HL-60 (cell line): ENCODE results near the gene CHSY1.

ENCODE experiments used
- DNase-seq, 2 experiments: peaks; one replicate each; pipeline ENCODE4 v3.0.0-alpha.2; 2010 to 2020; ENCODE audit warnings: low read depth in 1 of 2, low spot score in 1 of 2
- H3K27ac ChIP-seq: fragments of 250-450 bp; sonication (Bioruptor Pico); replicated peaks from 2 replicates; pipeline ENCODE4 v1.5.1; 2020; ENCODE audit warnings: mild to moderate bottlenecking, moderate library complexity
- H3K27me3 ChIP-seq: fragments of 250-450 bp; sonication (Bioruptor Pico); 2 replicates; pipeline ENCODE4 v1.5.1; 2021; ENCODE audit warnings: mild to moderate bottlenecking, moderate library complexity; ENCODE audit not compliant: insufficient read depth, poor library complexity, severe bottlenecking
- H3K4me3 ChIP-seq: replicated peaks from 2 replicates; pipeline ENCODE4 v1.5.1; 2011; ENCODE audit warnings: mild to moderate bottlenecking, control low read depth, low read length; ENCODE audit not compliant: insufficient read depth
- CTCF ChIP-seq: IDR thresholded peaks from one replicate; pipeline ENCODE4 v1.5.1; 2011; ENCODE audit warnings: low read length, control low read depth, inconsistent platforms; ENCODE audit not compliant: insufficient read depth
- GABPA ChIP-seq: IDR thresholded peaks from 2 replicates; pipeline ENCODE4 v1.6.1; 2012; ENCODE audit warnings: low read depth
- POLR2AphosphoS5 ChIP-seq: IDR thresholded peaks from 2 replicates; pipeline ENCODE4 v1.6.1; 2012; ENCODE audit warnings: low read depth
- SPI1 ChIP-seq: IDR thresholded peaks from 2 replicates; pipeline ENCODE4 v1.6.1; 2012; ENCODE audit warnings: low read depth, mild to moderate bottlenecking, borderline replicate concordance
- TF ChIP-seq, protein P1 (sequence below): IDR thresholded peaks from 2 replicates; pipeline ENCODE4 v1.6.1; 2012; ENCODE audit warnings: low read depth; ENCODE audit not compliant: insufficient replicate concordance

Gene CHSY1

DNA sequence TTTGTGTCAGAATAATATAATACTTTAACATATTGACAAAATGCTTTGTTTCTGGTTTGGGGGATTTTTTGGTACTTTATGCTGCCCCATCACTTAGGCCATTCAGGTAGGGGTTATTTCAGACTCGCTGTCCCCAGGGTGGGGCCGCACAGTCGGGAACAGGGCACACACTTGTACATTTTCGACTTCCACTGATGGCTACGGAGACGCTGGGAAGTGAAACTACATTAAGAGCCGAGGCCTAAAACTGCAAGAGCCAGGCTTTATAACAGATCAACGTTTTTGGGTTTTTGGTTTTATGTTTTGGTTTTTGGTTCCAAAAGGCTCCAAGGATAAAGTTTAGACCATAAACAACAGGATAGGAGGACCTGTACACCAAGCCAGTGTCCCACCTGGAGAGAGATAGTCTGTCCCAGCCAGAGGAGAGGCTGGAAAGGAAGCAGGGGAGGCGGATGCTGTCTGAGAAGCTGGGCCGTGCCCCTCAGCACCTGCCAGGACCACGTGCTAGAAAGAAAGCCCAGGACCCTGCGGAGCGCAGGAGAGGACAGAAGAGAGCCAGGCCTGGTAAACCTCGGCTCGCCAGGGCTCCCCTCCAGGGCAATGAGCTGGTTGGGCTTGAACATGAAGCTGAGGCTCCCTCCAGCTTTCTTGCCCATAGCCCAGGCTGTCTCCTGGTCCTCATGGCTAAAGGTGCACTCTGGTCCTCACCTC lies 111.7 kb downstream of the CHSY1 start:
- TF ChIP-seq, protein P1, sequence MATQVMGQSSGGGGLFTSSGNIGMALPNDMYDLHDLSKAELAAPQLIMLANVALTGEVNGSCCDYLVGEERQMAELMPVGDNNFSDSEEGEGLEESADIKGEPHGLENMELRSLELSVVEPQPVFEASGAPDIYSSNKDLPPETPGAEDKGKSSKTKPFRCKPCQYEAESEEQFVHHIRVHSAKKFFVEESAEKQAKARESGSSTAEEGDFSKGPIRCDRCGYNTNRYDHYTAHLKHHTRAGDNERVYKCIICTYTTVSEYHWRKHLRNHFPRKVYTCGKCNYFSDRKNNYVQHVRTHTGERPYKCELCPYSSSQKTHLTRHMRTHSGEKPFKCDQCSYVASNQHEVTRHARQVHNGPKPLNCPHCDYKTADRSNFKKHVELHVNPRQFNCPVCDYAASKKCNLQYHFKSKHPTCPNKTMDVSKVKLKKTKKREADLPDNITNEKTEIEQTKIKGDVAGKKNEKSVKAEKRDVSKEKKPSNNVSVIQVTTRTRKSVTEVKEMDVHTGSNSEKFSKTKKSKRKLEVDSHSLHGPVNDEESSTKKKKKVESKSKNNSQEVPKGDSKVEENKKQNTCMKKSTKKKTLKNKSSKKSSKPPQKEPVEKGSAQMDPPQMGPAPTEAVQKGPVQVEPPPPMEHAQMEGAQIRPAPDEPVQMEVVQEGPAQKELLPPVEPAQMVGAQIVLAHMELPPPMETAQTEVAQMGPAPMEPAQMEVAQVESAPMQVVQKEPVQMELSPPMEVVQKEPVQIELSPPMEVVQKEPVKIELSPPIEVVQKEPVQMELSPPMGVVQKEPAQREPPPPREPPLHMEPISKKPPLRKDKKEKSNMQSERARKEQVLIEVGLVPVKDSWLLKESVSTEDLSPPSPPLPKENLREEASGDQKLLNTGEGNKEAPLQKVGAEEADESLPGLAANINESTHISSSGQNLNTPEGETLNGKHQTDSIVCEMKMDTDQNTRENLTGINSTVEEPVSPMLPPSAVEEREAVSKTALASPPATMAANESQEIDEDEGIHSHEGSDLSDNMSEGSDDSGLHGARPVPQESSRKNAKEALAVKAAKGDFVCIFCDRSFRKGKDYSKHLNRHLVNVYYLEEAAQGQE, result no peak
- TF ChIP-seq POLR2AphosphoS5 (no peak), SPI1 (no peak), CTCF (no peak), GABPA (no peak)
- no peaks in the 10 kb centered on the region for H3K27me3 ChIP-seq
- no peak overlapping the region for H3K27ac ChIP-seq
- no peak for DNase-seq
- no peak overlapping the region for H3K4me3 ChIP-seq

DNA sequence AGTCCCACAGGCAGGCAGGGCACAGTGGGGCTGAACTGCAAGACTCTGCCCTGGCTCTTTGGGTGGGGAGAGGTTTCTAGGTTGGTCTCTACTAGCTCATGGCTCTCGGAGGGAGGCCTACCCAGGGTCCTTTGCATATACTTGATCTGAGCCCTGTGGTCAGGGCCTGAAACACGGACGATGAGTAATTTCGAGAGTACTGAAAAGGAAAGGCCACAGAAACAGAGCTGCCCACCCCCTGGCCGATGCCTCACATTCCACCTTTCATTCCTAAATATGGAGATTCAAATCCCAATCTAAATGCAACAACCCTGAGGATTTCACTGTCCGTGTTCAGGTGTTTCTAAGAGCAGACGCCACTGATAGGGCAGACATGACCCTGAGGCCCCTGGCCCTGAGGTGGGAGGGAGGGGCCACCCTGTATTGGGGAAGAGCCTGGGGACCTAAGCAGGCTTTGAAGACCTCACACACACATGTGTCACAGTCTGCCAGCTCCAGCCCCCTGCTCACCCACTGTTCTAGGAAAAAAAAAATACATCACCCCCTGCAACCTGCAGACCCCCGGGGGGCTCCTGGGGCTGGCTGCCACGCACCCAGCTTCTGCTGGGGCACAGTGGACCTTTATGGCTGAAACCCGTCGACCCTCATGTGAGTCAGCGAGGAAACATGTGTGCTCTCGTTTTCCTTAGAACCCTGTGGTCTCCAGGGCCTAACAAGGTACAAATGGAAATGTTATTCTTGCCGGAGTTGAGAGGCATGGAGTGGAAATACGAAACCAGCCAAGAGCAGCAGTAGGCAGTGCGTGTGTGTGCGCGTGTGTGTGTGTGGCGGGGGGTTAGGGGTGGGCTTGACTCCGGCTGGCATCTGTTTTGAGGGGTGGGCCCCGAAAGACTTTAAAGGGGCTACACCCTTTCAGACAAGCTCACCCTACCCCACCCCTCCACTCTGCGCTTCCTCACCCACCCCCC lies 112.7 kb downstream of the CHSY1 start:
- no peaks in the 10 kb centered on the region for H3K27me3 ChIP-seq
- no peak for DNase-seq
- no peak overlapping the region for H3K27ac ChIP-seq
- no peak for TF ChIP-seq SPI1
- no peak for TF ChIP-seq CTCF
- TF ChIP-seq, protein P1, result no peak
- TF ChIP-seq GABPA, result no peak
- no peak for TF ChIP-seq POLR2AphosphoS5
- no peak overlapping the region for H3K4me3 ChIP-seq

- Histone ChIP-seq H3K27me3 (no peaks in the 10 kb centered on the region), H3K27ac (peak overlapping the region; percentile 51), H3K4me3 (no peak overlapping the region)
- TF ChIP-seq CTCF (no peak), POLR2AphosphoS5 (no peak), GABPA (no peak), SPI1 (no peak)
- TF ChIP-seq, protein P1, result no peak
- DNase-seq, result no peak
Measured at GRCh38 chr15:101138086-101138660, 113.7 kb downstream of the CHSY1 start.
